Measurements from ENCODE around the gene RFX3.

Gene RFX3

DNA sequence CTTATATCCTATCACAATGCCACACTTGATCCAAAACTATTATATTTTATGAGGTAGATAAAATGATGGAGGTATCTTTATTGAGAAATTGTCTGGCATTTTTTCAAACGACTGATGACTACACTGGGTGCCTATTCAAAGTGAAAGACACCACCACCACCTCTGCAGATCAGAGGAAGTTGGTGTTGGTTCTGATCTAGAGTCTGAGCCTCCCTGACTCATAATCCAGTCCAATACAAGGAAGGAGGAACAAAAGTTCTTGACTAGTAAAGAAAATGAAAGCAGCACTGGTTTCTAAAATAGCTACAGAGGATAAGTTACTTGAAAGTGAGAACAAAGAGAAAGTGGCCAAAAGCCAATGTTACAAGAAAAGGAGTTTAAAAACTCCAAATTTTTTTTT lies 139.9 kb downstream of the RFX3 start:
- H4K20me1 ChIP-seq (ENCODE audit: insufficient read depth, low read length), result no peaks in the 10 kb centered on the region
- H3K79me2 ChIP-seq (ENCODE audit: low read length), result no peaks in the 10 kb centered on the region
- TF ChIP-seq, protein P1, sequence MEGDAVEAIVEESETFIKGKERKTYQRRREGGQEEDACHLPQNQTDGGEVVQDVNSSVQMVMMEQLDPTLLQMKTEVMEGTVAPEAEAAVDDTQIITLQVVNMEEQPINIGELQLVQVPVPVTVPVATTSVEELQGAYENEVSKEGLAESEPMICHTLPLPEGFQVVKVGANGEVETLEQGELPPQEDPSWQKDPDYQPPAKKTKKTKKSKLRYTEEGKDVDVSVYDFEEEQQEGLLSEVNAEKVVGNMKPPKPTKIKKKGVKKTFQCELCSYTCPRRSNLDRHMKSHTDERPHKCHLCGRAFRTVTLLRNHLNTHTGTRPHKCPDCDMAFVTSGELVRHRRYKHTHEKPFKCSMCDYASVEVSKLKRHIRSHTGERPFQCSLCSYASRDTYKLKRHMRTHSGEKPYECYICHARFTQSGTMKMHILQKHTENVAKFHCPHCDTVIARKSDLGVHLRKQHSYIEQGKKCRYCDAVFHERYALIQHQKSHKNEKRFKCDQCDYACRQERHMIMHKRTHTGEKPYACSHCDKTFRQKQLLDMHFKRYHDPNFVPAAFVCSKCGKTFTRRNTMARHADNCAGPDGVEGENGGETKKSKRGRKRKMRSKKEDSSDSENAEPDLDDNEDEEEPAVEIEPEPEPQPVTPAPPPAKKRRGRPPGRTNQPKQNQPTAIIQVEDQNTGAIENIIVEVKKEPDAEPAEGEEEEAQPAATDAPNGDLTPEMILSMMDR (IDR thresholded peaks at IDR 0.05; ENCODE audit: low read length), result no peak
- TF ChIP-seq EZH2phosphoT487 (IDR thresholded peaks at IDR 0.05; ENCODE audit: low read length), result no peak
- TF ChIP-seq EZH2 (optimal IDR thresholded peaks at IDR 0.05; ENCODE audit: low read depth, low read length), result no peak

DNA sequence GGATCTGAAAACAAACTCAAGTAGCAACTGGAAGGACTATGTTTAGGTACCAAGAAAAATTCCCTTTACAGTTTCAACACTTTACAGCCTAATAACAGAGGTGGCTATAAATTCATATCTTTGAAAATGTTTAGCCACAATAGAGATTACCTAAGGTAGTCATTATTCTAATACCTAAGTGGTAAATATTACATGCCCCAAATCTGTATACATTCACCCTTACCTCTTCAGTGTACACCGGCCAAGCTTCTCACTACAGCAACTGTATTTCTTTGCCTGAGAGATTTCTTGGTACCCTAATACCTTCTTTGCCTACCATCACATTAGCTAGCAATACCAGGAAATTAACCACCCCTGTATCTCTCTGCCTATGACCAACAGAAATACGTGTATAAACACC lies 154.0 kb downstream of the RFX3 start:
- no peak overlapping the region for H3K4me2 ChIP-seq (ENCODE audit: low read depth, low read length)
- H3F3A ChIP-seq (ENCODE audit: insufficient read depth, low read length), result no peaks in the 10 kb centered on the region

More for the DNA sequence above, 139.9 kb downstream of the RFX3 start:
- no peak overlapping the region for H3K9ac ChIP-seq (ENCODE audit: low read length)
- H3K4me2 ChIP-seq (ENCODE audit: low read depth, low read length), result no peak overlapping the region
- DNase-seq, result no peak
- H3K27ac ChIP-seq (ENCODE audit: low read length), result no peak overlapping the region
- no peaks in the 10 kb centered on the region for H3K27me3 ChIP-seq (replicated peaks; ENCODE audit: insufficient read depth, low read length)
- no peaks in the 10 kb centered on the region for H3K9me2 ChIP-seq (replicated peaks; ENCODE audit: insufficient read depth, low read length)
- H2AFZ ChIP-seq (ENCODE audit: low read length), result no peak overlapping the region
- no peaks in the 10 kb centered on the region for H3K36me3 ChIP-seq (replicated peaks; ENCODE audit: insufficient read depth, low read length)
- H3K4me1 ChIP-seq (ENCODE audit: low read length), result 0 out of 2 replicates have a peak, but pooled peaks cover 3% of the 10 kb centered on the region
- H3K4me3 ChIP-seq (ENCODE audit: low read length), result no peak overlapping the region
- no peaks in the 10 kb centered on the region for H3F3A ChIP-seq (ENCODE audit: insufficient read depth, low read length)
- no peaks in the 10 kb centered on the region for H3K9me3 ChIP-seq (replicated peaks; ENCODE audit: insufficient read depth, low read length)

DNA sequence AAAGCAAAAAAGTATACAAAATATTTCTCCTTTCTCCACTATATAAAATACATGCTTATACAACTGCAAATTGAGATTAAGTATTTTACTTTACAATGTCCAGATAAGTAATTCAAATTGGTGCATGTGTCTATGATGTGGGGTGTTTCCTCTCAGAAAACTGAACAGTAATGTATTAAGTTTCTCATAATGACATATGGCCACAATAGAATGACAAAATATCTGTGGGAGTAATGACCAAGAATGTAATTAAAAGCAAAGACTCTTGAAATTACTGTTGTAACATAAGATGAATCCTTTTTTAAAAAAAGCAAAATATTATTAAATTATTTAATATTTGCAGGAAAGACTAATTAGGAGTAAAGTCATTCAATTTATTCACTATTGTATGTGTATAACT lies 155.1 kb downstream of the RFX3 start:
- no peaks in the 10 kb centered on the region for H3F3A ChIP-seq (ENCODE audit: insufficient read depth, low read length)
- no peaks in the 10 kb centered on the region for H3K27me3 ChIP-seq (replicated peaks; ENCODE audit: insufficient read depth, low read length)
- no peaks in the 10 kb centered on the region for H4K20me1 ChIP-seq (ENCODE audit: insufficient read depth, low read length)
- no peak overlapping the region for H3K4me2 ChIP-seq (ENCODE audit: low read depth, low read length)
- no peak overlapping the region for H2AFZ ChIP-seq (ENCODE audit: low read length)
- H3K9me2 ChIP-seq (replicated peaks; ENCODE audit: insufficient read depth, low read length), result no peaks in the 10 kb centered on the region; the same call in 1 of the 2 replicates
- H3K9ac ChIP-seq (ENCODE audit: low read length), result no peak overlapping the region
- H3K36me3 ChIP-seq (replicated peaks; ENCODE audit: insufficient read depth, low read length), result no peaks in the 10 kb centered on the region
- H3K9me3 ChIP-seq (replicated peaks; ENCODE audit: insufficient read depth, low read length), result no peaks in the 10 kb centered on the region
- H3K79me2 ChIP-seq (ENCODE audit: low read length), result no peaks in the 10 kb centered on the region
- no peak for DNase-seq
- H3K4me3 ChIP-seq (ENCODE audit: low read length), result no peak overlapping the region
- H3K27ac ChIP-seq (ENCODE audit: low read length), result no peak overlapping the region
- TF ChIP-seq, protein P1 (IDR thresholded peaks at IDR 0.05; ENCODE audit: low read length), result no peak
- TF ChIP-seq EZH2 (optimal IDR thresholded peaks at IDR 0.05; ENCODE audit: low read depth, low read length), result no peak
- no peak for TF ChIP-seq EZH2phosphoT487 (IDR thresholded peaks at IDR 0.05; ENCODE audit: low read length)
- H3K4me1 ChIP-seq (ENCODE audit: low read length), result no peaks in the 10 kb centered on the region

More for the DNA sequence above, 154.0 kb downstream of the RFX3 start:
- Histone ChIP-seq H3K4me1 (ENCODE audit: low read length) (no peaks in the 10 kb centered on the region), H3K9me3 (replicated peaks; ENCODE audit: insufficient read depth, low read length) (no peaks in the 10 kb centered on the region), H3K36me3 (replicated peaks; ENCODE audit: insufficient read depth, low read length) (no peaks in the 10 kb centered on the region), H3K4me3 (ENCODE audit: low read length) (no peak overlapping the region), H3K9me2 (replicated peaks; ENCODE audit: insufficient read depth, low read length) (no peaks in the 10 kb centered on the region; the same call in 1 of the 2 replicates), H2AFZ (ENCODE audit: low read length) (no peak overlapping the region), H3K9ac (ENCODE audit: low read length) (no peak overlapping the region), H4K20me1 (ENCODE audit: insufficient read depth, low read length) (no peaks in the 10 kb centered on the region), H3K79me2 (ENCODE audit: low read length) (no peaks in the 10 kb centered on the region), H3K27ac (ENCODE audit: low read length) (no peak overlapping the region), H3K27me3 (replicated peaks; ENCODE audit: insufficient read depth, low read length) (no peaks in the 10 kb centered on the region)
- TF ChIP-seq, protein P1 (IDR thresholded peaks at IDR 0.05; ENCODE audit: low read length), result no peak
- TF ChIP-seq EZH2 (optimal IDR thresholded peaks at IDR 0.05; ENCODE audit: low read depth, low read length), result no peak
- TF ChIP-seq EZH2phosphoT487 (IDR thresholded peaks at IDR 0.05; ENCODE audit: low read length), result no peak
- no peak for DNase-seq

All from MM.1S (cell line).